ENCODE data around the gene RNF212.

Gene RNF212

GRCh38 chr4:1113311-1114009 lies at the start of gene RNF212:
Gene RNF212, minus strand, starts transcription at chr4:1113564. Its CDS starts 100 bp downstream, at chr4:1113464.
- Mint-ChIP-seq H3K27ac (no peak within 1 kb of the TSS), H3K36me3 (ENCODE audit: low read depth) (no peaks in the 10 kb centered on the region), H3K4me3 (peak within 1 kb of the TSS; percentile 59), H3K27me3 (peaks cover 32% of the 10 kb centered on the region), H3K4me1 (ENCODE audit: low read depth) (no peaks in the 10 kb centered on the region), H3K9me3 (no peaks in the 10 kb centered on the region)
- DNase-seq = peak; percentile 70

GRCh38 chr4:1160351-1160750 lies 47.0 kb upstream of the RNF212 start:
- Mint-ChIP-seq H3K9me3 (peaks cover 6% of the 10 kb centered on the region), H3K4me1 (ENCODE audit: low read depth) (peaks cover 6% of the 10 kb centered on the region), H3K27me3 (no peaks in the 10 kb centered on the region), H3K27ac (no peak overlapping the region), H3K36me3 (ENCODE audit: low read depth) (no peaks in the 10 kb centered on the region), H3K4me3 (no peak overlapping the region)
- no peak for DNase-seq

- no peak overlapping the region for H3K27ac Mint-ChIP-seq
- peaks cover 13% of the 10 kb centered on the region for H3K27me3 Mint-ChIP-seq
- no peaks in the 10 kb centered on the region for H3K4me1 Mint-ChIP-seq (ENCODE audit: low read depth)
- no peak for DNase-seq
- H3K4me3 Mint-ChIP-seq = no peak overlapping the region
- peaks cover 6% of the 10 kb centered on the region for H3K9me3 Mint-ChIP-seq
- H3K36me3 Mint-ChIP-seq (ENCODE audit: low read depth) = no peaks in the 10 kb centered on the region
Measured at GRCh38 chr4:1156069-1156468, 42.7 kb upstream of the RNF212 start.

GRCh38 chr4:1155314-1155713 lies 42.0 kb upstream of the RNF212 start:
- Mint-ChIP-seq H3K4me3 (no peak overlapping the region), H3K36me3 (ENCODE audit: low read depth) (no peaks in the 10 kb centered on the region), H3K27me3 (peaks cover 13% of the 10 kb centered on the region), H3K9me3 (peaks cover 6% of the 10 kb centered on the region), H3K27ac (no peak overlapping the region), H3K4me1 (ENCODE audit: low read depth) (no peaks in the 10 kb centered on the region)
- DNase-seq = no peak

- Mint-ChIP-seq H3K4me3 (no peak overlapping the region), H3K36me3 (ENCODE audit: low read depth) (no peaks in the 10 kb centered on the region), H3K27ac (no peak overlapping the region), H3K9me3 (peaks cover 6% of the 10 kb centered on the region), H3K4me1 (ENCODE audit: low read depth) (no peaks in the 10 kb centered on the region), H3K27me3 (peaks cover 15% of the 10 kb centered on the region)
- no peak for DNase-seq
Measured at GRCh38 chr4:1154523-1155182, 41.3 kb upstream of the RNF212 start.

GRCh38 chr4:1154126-1154522 lies 40.8 kb upstream of the RNF212 start:
- Mint-ChIP-seq H3K4me1 (ENCODE audit: low read depth) (no peaks in the 10 kb centered on the region), H3K9me3 (peaks cover 6% of the 10 kb centered on the region), H3K27me3 (peaks cover 16% of the 10 kb centered on the region), H3K36me3 (ENCODE audit: low read depth) (no peaks in the 10 kb centered on the region), H3K4me3 (no peak overlapping the region), H3K27ac (no peak overlapping the region)
- no peak for DNase-seq

- no peaks in the 10 kb centered on the region for H3K36me3 Mint-ChIP-seq (ENCODE audit: low read depth)
- H3K4me1 Mint-ChIP-seq (ENCODE audit: low read depth) = no peaks in the 10 kb centered on the region
- peaks cover 6% of the 10 kb centered on the region for H3K9me3 Mint-ChIP-seq
- H3K27me3 Mint-ChIP-seq = peaks cover 16% of the 10 kb centered on the region
- no peak for DNase-seq
- no peak overlapping the region for H3K27ac Mint-ChIP-seq
- H3K4me3 Mint-ChIP-seq = no peak overlapping the region
Measured at GRCh38 chr4:1153567-1154090, 40.3 kb upstream of the RNF212 start.

GRCh38 chr4:1152290-1152689 lies 38.9 kb upstream of the RNF212 start:
- Mint-ChIP-seq H3K4me1 (ENCODE audit: low read depth) (no peaks in the 10 kb centered on the region), H3K9me3 (no peaks in the 10 kb centered on the region), H3K27me3 (peaks cover 16% of the 10 kb centered on the region), H3K36me3 (ENCODE audit: low read depth) (no peaks in the 10 kb centered on the region), H3K27ac (no peak overlapping the region), H3K4me3 (no peak overlapping the region)
- no peak for DNase-seq

GRCh38 chr4:1151541-1151940 lies 38.2 kb upstream of the RNF212 start:
- H3K4me3 Mint-ChIP-seq = no peak overlapping the region
- H3K27me3 Mint-ChIP-seq = peaks cover 16% of the 10 kb centered on the region
- H3K36me3 Mint-ChIP-seq (ENCODE audit: low read depth) = no peaks in the 10 kb centered on the region
- DNase-seq = no peak
- H3K27ac Mint-ChIP-seq = no peak overlapping the region
- no peaks in the 10 kb centered on the region for H3K9me3 Mint-ChIP-seq
- H3K4me1 Mint-ChIP-seq (ENCODE audit: low read depth) = no peaks in the 10 kb centered on the region

- Mint-ChIP-seq H3K4me3 (no peak overlapping the region), H3K9me3 (no peaks in the 10 kb centered on the region), H3K4me1 (ENCODE audit: low read depth) (no peaks in the 10 kb centered on the region), H3K27ac (no peak overlapping the region), H3K27me3 (peaks cover 16% of the 10 kb centered on the region), H3K36me3 (ENCODE audit: low read depth) (no peaks in the 10 kb centered on the region)
- DNase-seq = no peak
Measured at GRCh38 chr4:1150875-1151274, 37.5 kb upstream of the RNF212 start.

GRCh38 chr4:1139860-1140259 lies 26.5 kb upstream of the RNF212 start:
- Mint-ChIP-seq H3K4me1 (ENCODE audit: low read depth) (peaks cover 18% of the 10 kb centered on the region), H3K27ac (no peak overlapping the region), H3K4me3 (no peak overlapping the region), H3K36me3 (ENCODE audit: low read depth) (no peaks in the 10 kb centered on the region), H3K9me3 (no peaks in the 10 kb centered on the region), H3K27me3 (peaks cover 16% of the 10 kb centered on the region)
- DNase-seq = no peak

GRCh38 chr4:1137850-1138249 lies 24.5 kb upstream of the RNF212 start:
- peaks cover 7% of the 10 kb centered on the region for H3K27me3 Mint-ChIP-seq
- DNase-seq = no peak
- H3K9me3 Mint-ChIP-seq = no peaks in the 10 kb centered on the region
- no peaks in the 10 kb centered on the region for H3K36me3 Mint-ChIP-seq (ENCODE audit: low read depth)
- peaks cover 18% of the 10 kb centered on the region for H3K4me1 Mint-ChIP-seq (ENCODE audit: low read depth)
- H3K4me3 Mint-ChIP-seq = peak overlapping the region; percentile 69
- H3K27ac Mint-ChIP-seq = no peak overlapping the region

GRCh38 chr4:1137063-1137776 lies 23.9 kb upstream of the RNF212 start:
- H3K27ac Mint-ChIP-seq = no peak overlapping the region
- H3K27me3 Mint-ChIP-seq = peaks cover 4% of the 10 kb centered on the region
- H3K4me3 Mint-ChIP-seq = peak overlapping the region; percentile 69
- peaks cover 18% of the 10 kb centered on the region for H3K4me1 Mint-ChIP-seq (ENCODE audit: low read depth)
- H3K9me3 Mint-ChIP-seq = no peaks in the 10 kb centered on the region
- no peaks in the 10 kb centered on the region for H3K36me3 Mint-ChIP-seq (ENCODE audit: low read depth)
- no peak for DNase-seq

- H3K36me3 Mint-ChIP-seq (ENCODE audit: low read depth) = no peaks in the 10 kb centered on the region
- H3K27me3 Mint-ChIP-seq = peaks cover 4% of the 10 kb centered on the region
- no peak for DNase-seq
- H3K4me1 Mint-ChIP-seq (ENCODE audit: low read depth) = peaks cover 18% of the 10 kb centered on the region
- no peak overlapping the region for H3K27ac Mint-ChIP-seq
- no peaks in the 10 kb centered on the region for H3K9me3 Mint-ChIP-seq
- H3K4me3 Mint-ChIP-seq = no peak overlapping the region
Measured at GRCh38 chr4:1136048-1136447, 22.7 kb upstream of the RNF212 start.

GRCh38 chr4:1133033-1133432 lies 19.7 kb upstream of the RNF212 start:
- no peak overlapping the region for H3K4me3 Mint-ChIP-seq
- no peak for DNase-seq
- H3K9me3 Mint-ChIP-seq = no peaks in the 10 kb centered on the region
- peaks cover 19% of the 10 kb centered on the region for H3K4me1 Mint-ChIP-seq (ENCODE audit: low read depth)
- no peak overlapping the region for H3K27ac Mint-ChIP-seq
- H3K36me3 Mint-ChIP-seq (ENCODE audit: low read depth) = no peaks in the 10 kb centered on the region
- H3K27me3 Mint-ChIP-seq = peaks cover under 1% of the 10 kb centered on the region

Measured in activated T-cell treated with anti-CD3 and anti-CD28 coated beads, Interleukin-2, amount 50 U/mL, for 24 hours (primary cell).